T-helper 1 cell (primary cell): ENCODE results near the gene JMJD1C.
"Not testable (repeated sequence)": the region's sequence is repeated elsewhere in the genome, so short reads cannot be mapped to it uniquely, and the experiment has no call there.

ENCODE experiments used
- DNase-seq, 5 donors: peaks; one replicate each; pipeline ENCODE4 v3.0.0-alpha.2; 2012 to 2020

JMJD1C gene

GRCh38 chr10:63392224-63392623 lies 73.6 kb downstream of the JMJD1C start:
- no peak for DNase-seq

- peak in 1 of 5 donors; percentile 5 for DNase-seq
Observed at GRCh38 chr10:63391812-63392211, 74.0 kb downstream of the JMJD1C start.

- DNase-seq = no peak
Observed at GRCh38 chr10:63390521-63390920, 75.3 kb downstream of the JMJD1C start.

DNA sequence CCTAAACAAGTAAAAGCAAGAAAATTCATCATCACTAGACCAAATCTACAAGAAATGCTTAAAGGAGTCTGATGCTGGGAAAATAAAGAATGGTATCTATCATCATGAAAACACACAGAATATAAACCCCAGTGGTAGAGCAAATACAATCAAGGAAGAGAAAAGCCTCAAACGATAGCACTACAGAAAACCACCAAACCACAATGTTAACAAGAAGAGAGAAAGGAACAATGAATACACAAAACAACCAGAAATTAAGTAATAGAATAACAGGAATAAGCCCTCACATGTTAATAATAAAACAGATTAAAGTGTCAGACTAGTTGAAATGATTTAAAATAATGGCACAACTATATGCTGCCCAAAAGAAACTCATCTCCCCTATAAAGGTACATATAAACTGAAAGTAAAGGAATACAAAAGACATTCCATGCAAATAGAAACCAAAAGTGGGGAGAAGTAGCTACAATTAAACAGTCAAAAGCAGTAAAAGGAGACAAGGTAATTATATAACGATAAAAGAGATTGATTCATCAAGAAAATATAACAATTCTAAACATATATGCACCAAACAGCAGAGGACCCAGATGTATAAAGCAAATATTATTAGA lies 77.3 kb downstream of the JMJD1C start:
- DNase-seq = peak in 1 of 5 donors; percentile 29

DNA sequence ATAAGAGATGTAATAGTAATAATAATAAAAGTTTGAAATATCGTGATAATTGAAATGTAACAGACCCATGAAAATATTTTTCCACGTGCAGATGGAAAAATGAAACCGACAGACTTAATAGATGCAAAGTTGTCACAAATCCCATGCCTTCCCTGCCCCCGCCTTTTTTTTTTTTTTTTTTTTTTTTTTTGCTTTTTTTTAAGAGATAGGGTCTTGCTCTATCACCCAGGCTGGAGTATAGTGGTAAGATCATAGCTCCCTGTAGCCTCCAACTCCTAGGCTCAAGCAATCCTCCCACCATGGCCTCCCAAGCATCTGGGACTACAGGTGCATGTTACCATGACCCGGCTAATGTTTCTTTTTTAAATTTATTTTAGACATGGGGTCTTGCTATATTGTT lies 80.5 kb downstream of the JMJD1C start:
- DNase-seq = no peak

GRCh38 chr10:63384675-63385074 lies 81.1 kb downstream of the JMJD1C start:
- DNase-seq = no peak

- no peak for DNase-seq
Observed at GRCh38 chr10:63384001-63384400, 81.8 kb downstream of the JMJD1C start.

- no peak for DNase-seq
Observed at GRCh38 chr10:63383141-63383540, 82.6 kb downstream of the JMJD1C start.

DNA sequence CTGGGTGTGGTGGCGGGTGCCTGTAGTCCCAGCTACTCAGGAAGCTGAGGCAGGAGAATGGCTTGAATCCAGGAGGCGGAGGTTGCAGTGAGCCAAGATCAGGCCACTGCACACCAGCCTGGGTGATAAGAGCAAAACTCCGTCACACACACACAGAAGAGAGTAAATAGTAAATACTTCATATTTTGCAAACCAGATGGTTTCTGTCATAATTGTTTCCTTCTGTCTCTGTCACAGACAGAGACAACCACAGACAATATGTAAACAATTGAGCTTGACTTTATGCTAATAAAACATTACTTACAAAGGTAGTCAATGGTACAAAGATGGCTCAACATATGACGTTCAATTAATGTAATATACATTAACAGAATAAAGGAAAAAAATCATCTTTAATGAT lies 83.7 kb downstream of the JMJD1C start:
- no peak for DNase-seq

GRCh38 chr10:63377305-63377661 lies 88.5 kb downstream of the JMJD1C start:
- DNase-seq = not testable (repeated sequence)

DNA sequence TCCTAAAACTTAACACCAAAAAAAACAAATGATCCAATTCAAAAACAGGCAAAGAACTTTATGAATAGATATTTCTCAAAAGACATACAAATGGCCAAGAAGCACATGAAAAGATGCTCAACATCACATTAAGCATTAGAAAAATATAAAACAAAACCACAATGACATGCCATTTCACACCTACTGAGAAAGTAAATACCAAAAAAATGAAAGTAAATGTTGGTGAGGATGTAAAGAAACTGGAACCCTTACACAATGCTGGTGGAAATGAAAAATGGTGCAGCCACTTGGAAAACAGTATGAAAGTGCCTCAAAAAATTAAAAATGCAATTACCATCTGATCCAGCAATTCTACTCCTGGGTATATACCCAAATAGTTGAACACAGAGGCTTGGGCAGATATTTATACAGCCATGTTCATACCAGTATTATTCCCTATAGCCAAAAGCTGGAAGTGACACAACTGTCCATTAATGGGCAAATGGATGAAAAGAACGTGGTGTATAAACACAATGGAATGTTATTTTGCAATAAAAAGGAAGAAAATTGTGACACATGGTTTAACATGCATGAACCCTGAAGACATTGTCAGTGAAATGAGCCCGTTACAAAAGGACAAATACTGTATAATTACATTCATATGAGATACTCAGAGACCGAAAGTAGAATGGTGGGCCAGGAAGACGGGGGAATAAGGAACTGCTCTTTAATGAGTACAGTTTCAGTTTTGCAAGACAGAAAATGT lies 89.0 kb downstream of the JMJD1C start:
- no peak for DNase-seq

DNA sequence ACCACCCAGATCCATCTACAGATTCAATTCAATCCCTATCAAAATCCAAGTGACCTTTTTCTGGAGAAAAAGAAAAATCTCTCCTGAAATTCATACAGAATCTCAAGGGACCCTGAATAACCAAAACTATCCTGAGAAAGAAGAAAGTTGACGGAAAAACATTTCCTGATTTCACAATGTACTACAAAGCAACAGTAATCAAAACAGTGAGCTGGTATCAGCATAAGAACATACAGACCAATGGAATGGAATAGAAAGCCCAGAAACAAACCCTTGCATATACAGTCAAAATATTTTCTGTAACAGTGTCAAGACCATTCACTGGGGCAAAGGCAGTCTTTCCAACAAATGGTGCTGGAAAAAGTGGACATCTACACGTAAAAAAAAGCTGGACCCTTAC lies 89.9 kb downstream of the JMJD1C start:
- no peak for DNase-seq

- no peak for DNase-seq
Observed at GRCh38 chr10:63375458-63375857, 90.3 kb downstream of the JMJD1C start.

DNA sequence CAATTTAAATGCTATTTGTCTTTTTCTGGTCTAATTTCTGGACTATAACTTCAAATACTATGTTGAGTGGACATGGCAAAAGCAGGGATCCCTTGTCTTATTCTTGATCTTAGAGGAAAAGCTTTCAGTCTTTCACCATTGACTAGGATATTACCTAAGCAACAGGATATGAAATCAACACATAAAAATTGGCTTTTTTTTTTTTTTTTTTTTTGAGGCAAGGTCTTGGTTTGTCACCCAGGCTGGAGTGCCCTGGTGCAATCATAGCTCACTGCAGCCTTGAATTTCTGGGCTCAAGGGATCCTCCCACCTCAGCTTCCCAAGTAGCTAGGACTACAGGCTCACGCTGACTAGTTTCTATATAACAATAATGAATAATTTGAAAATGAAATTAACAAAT lies 90.8 kb downstream of the JMJD1C start:
- DNase-seq = no peak

DNA sequence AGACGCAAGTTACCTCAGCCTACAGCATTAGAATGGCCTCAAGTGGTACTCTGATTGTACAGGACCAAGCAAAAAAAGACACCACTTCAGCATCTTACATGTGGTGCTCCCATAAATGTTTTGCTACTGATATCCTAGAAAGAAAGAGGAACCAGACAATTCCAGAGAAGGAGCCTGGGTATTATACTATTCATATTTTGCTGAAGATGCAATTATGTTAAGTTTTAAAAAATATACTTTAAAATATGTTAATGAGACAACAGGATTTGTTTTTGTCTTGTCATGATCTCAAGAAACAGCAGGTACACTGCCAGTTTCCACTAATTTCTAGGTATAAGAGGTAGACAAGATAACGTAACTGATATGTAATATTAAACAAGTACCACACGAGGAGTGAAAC lies 92.6 kb downstream of the JMJD1C start:
- DNase-seq = no peak

DNA sequence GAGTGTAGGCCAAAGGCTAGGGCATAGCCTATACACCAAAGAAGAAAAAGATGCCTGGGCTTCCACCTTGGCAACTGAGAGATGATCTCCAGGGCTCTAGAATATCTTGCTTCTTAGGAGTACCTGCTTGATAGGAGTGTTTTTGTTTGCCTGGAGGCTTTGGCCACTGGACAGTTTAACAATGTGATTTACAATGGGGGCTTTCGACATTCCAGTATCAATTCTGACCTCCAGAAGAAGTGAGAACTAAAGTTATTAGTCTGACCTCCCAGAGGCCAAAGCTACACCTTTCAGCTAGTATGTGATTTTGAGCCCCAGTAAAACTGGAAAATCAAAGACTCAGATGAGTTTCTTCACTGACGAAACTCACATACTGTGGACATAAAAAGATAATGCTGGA lies 96.1 kb downstream of the JMJD1C start:
- no peak for DNase-seq

- DNase-seq = no peak
Observed at GRCh38 chr10:63368365-63368764, 97.4 kb downstream of the JMJD1C start.

- DNase-seq = no peak
Observed at GRCh38 chr10:63366933-63367332, 98.8 kb downstream of the JMJD1C start.

GRCh38 chr10:63365976-63366765 lies 99.6 kb downstream of the JMJD1C start:
- no peak for DNase-seq

DNA sequence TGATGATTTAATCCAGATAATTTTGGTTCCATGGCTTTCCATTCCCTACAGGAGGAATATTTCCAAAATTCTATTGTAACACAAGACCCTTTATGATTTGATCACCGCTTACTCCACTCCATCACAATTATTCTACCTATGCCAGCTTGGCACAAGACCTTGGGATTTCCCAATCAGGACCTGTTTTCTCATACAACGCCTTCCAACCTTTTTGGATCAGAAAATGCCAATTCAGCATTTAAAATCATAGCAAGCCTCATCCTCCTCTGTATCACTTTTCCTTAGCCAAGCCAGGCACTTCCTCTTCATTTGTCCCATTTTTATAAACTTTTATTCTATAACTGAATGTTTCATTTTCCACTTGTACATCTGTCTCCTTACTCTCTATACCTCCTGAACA lies 100.9 kb downstream of the JMJD1C start:
- DNase-seq = no peak

GRCh38 chr10:63363951-63364350 lies 101.8 kb downstream of the JMJD1C start:
- no peak for DNase-seq

DNA sequence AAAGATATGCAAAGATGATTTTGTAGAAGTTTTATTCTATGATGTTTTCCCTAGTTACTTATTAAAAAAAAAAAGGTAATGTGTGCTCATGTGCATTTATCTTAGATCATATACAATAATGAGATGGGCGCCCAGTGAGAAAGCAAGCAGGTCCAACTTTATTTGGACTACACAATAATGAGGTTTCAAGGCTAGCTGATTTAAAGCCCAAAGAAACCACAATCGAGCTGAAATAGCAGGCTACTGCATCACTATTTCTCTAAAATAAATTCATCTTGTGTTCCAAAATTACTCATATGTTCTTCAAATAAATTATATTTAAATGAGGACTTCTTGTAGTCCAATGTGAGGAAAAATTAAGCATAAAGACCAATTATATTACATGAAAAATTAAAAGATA lies 110.1 kb downstream of the JMJD1C start:
- DNase-seq = no peak

DNA sequence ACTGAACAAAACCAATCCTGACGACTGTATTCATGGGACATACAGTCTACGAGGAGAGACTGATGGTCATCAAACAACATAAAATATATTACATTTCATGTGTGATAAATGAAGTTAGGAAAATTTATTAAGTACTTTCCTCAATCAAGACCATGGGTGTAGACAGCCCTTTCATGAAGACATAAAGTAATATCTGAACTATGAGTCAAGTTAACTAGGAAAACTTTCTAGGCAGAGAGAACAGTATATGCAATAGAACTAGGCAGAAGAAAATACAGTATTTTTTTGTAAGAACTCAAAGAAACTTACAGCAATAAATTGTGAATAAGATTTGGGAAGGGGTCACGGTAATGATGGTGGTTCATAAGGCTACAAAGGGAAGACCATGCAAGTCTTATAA lies 112.8 kb downstream of the JMJD1C start:
- no peak for DNase-seq

DNA sequence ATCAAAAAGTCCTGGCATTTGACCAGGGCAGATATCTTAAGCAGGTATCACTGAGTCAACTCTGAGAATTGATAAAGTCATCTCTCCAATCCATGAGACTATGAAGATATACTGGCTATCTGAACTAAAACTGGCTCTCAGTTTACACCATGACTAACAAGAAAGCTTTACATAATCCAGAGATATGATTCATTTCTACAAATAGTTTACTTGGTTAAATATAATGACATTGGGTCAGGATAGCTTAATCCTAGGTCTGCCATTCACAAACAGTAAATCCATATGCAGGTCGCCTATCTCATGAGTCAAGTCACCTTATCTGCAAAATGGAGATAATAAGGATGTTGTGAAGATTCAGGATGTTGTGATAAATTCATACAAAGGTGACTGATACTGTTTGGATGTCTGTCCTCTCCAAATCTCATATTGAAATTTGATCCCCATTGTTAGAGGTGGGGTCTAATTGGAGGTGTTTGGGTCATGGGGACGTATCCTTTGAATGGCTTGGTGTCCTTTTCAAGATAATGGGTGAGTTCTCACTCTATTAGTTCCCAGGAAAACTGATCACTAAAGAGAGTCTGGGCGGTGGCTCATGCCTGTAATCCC lies 117.4 kb downstream of the JMJD1C start:
- no peak for DNase-seq
